ENCODE results near the gene ALDH1A2.

ALDH1A2 gene

GRCh38 chr15:57916695-57917094 is 148.8 kb downstream of the ALDH1A2 start:
- no peaks in the 10 kb centered on the region for H3K36me3 ChIP-seq (ENCODE audit: control insufficient read depth, low read length)
- no peak overlapping the region for H3K4me2 ChIP-seq (ENCODE audit: low read length)
- H3K27me3 ChIP-seq (ENCODE audit: control insufficient read depth, low read length) = no peaks in the 10 kb centered on the region
- no peaks in the 10 kb centered on the region for H3K79me2 ChIP-seq (ENCODE audit: control insufficient read depth, low read length)
- H3F3A ChIP-seq (ENCODE audit: control insufficient read depth, insufficient read depth) = no peaks in the 10 kb centered on the region
- H3K9me3 ChIP-seq (ENCODE audit: control insufficient read depth, insufficient read depth, low read length) = no peaks in the 10 kb centered on the region
- H3K4me1 ChIP-seq (ENCODE audit: control insufficient read depth, low read length) = no peaks in the 10 kb centered on the region
- TF ChIP-seq CTCF (IDR thresholded peaks at IDR 0.05; ENCODE audit: low read depth, low read length, poor library complexity, severe bottlenecking) (no peak), EZH2phosphoT487 (IDR thresholded peaks at IDR 0.05; ENCODE audit: borderline replicate concordance, low read length) (no peak)
- no peaks in the 10 kb centered on the region for H4K20me1 ChIP-seq (ENCODE audit: control insufficient read depth, insufficient read depth, low read depth, low read length)
- no peaks in the 10 kb centered on the region for H3K9me2 ChIP-seq (replicated peaks; ENCODE audit: control insufficient read depth, low read length)
- no peak overlapping the region for H3K27ac ChIP-seq (ENCODE audit: low read depth, low read length)
- no peak overlapping the region for H3K4me3 ChIP-seq (ENCODE audit: low read length)

DNA sequence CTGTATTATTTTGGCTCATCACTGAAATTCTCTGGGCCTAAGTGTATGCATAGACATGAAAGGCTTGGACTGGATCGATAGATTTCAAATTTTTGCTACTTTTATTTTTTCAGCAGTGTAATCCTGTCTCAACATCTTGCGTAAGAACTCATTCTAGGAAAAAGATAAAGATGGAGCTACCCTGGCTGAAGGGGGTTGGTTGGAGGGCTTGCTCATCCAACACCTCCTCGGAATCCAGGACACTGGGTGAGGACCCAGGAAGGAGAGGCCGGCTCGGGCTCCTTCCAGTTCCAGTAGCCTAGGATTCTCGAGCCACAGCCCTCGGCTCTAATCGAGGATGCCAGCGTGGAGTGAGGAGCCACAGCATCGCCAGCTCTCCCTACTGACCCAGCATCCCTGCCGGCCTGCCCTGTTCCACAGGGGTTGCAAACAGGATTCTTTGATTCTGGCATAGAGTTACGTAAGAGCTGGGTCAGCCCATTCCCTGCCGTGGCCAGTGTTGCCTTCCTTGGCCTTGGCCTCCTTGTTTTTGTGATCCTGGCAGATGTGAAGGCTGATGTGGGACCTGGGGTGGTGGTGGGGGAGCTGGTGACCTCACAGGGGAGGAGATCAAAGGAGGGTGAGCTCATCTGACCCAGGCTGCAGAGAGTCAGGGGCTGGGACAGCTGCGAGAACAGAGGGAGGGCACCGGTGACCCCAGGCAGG is 149.5 kb downstream of the ALDH1A2 start:
- Histone ChIP-seq H3K9me2 (replicated peaks; ENCODE audit: control insufficient read depth, low read length) (no peaks in the 10 kb centered on the region), H3K27ac (ENCODE audit: low read depth, low read length) (no peak overlapping the region), H3K4me1 (ENCODE audit: control insufficient read depth, low read length) (no peaks in the 10 kb centered on the region), H3K79me2 (ENCODE audit: control insufficient read depth, low read length) (no peaks in the 10 kb centered on the region), H3K36me3 (ENCODE audit: control insufficient read depth, low read length) (no peaks in the 10 kb centered on the region), H3K4me3 (ENCODE audit: low read length) (no peak overlapping the region), H3F3A (ENCODE audit: control insufficient read depth, insufficient read depth) (no peaks in the 10 kb centered on the region), H3K4me2 (ENCODE audit: low read length) (no peak overlapping the region), H3K27me3 (ENCODE audit: control insufficient read depth, low read length) (no peaks in the 10 kb centered on the region), H4K20me1 (ENCODE audit: control insufficient read depth, insufficient read depth, low read depth, low read length) (no peaks in the 10 kb centered on the region), H3K9me3 (ENCODE audit: control insufficient read depth, insufficient read depth, low read length) (no peaks in the 10 kb centered on the region)
- no peak for TF ChIP-seq EZH2phosphoT487 (IDR thresholded peaks at IDR 0.05; ENCODE audit: borderline replicate concordance, low read length)
- no peak for TF ChIP-seq CTCF (IDR thresholded peaks at IDR 0.05; ENCODE audit: low read depth, low read length, poor library complexity, severe bottlenecking)

DNA sequence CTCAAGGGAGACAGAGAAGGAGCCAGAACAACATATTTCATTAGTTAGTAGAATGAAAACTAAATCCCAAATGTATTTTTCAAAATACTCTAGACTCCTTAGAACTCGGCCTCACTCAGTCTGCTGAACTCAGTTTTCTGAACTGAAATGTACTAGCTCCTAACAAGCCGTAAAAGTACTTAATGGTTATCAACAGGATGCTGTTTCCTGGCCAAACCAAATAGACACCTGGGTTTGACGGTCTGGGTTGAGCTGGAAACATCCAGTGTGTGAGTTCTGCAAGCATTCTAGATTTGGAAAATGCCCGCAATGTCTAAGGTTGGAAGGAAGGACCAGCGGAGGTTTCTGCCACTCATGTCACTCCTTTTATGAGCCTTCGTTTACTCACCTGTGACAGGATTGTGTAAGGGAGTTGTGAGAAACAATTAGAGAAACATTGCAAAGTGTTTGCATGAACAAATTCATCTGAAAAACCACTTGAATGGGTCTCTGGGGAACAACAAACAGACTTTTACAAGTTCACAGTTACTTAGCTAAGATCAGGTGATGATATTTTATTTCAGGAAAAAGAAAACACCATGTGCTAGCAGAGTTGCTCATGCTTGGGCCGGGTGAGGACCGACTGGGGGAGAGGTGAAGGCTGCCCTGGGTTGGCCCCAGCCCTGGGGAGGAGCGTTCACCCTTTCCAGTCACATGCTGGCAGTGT is 151.0 kb downstream of the ALDH1A2 start:
- Histone ChIP-seq H3K79me2 (ENCODE audit: control insufficient read depth, low read length) (no peaks in the 10 kb centered on the region), H3K4me3 (ENCODE audit: low read length) (no peak overlapping the region), H3K27ac (ENCODE audit: low read depth, low read length) (no peak overlapping the region), H3K9me2 (replicated peaks; ENCODE audit: control insufficient read depth, low read length) (no peaks in the 10 kb centered on the region), H3K27me3 (ENCODE audit: control insufficient read depth, low read length) (no peaks in the 10 kb centered on the region), H3K4me1 (ENCODE audit: control insufficient read depth, low read length) (no peaks in the 10 kb centered on the region), H3F3A (ENCODE audit: control insufficient read depth, insufficient read depth) (no peaks in the 10 kb centered on the region), H3K36me3 (ENCODE audit: control insufficient read depth, low read length) (no peaks in the 10 kb centered on the region), H3K9me3 (ENCODE audit: control insufficient read depth, insufficient read depth, low read length) (no peaks in the 10 kb centered on the region), H3K4me2 (ENCODE audit: low read length) (no peak overlapping the region), H4K20me1 (ENCODE audit: control insufficient read depth, insufficient read depth, low read depth, low read length) (no peaks in the 10 kb centered on the region)
- TF ChIP-seq EZH2phosphoT487 (IDR thresholded peaks at IDR 0.05; ENCODE audit: borderline replicate concordance, low read length) (no peak), CTCF (IDR thresholded peaks at IDR 0.05; ENCODE audit: low read depth, low read length, poor library complexity, severe bottlenecking) (no peak)
